AG09319 (cell line): Measurements from ENCODE around the gene SLC30A4.

Experiments used
- DNase-seq: peaks from one replicate; pipeline ENCODE4 v3.0.0-alpha.2; 2010; ENCODE audit warnings: low read depth; ENCODE audit errors: extremely low read depth
- CTCF ChIP-seq: IDR thresholded peaks from 2 replicates; pipeline ENCODE4 v1.5.1; 2011; ENCODE audit warnings: low read depth, mild to moderate bottlenecking, inconsistent platforms, low read length, moderate library complexity

The SLC30A4 gene

GRCh38 chr15:45499426-45499825 is 23.1 kb downstream of the SLC30A4 start:
- no peak for DNase-seq
- no peak for TF ChIP-seq CTCF

GRCh38 chr15:45498701-45499100 is 23.9 kb downstream of the SLC30A4 start:
- TF ChIP-seq CTCF: no peak
- DNase-seq: no peak

DNA sequence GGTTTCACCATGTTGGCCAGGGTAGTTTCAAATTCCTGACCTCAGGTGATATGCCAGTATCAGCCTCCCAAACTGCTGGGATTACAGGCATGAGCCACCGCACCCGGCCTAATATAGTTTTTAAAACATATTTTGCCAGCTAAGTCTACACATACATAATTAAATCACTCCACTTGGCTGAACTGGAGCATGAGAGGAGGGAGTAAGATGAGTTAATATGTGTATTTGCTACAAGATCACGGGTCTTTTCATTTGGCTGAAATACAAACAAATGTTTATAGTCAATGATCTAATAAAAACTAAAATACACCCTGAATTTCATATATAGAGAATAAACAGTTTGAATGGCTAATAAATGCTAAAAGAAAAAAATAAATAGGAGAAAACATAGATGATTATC is 25.3 kb downstream of the SLC30A4 start:
- no peak for DNase-seq
- no peak for TF ChIP-seq CTCF

GRCh38 chr15:45496658-45497057 is 25.9 kb downstream of the SLC30A4 start:
- no peak for TF ChIP-seq CTCF
- no peak for DNase-seq

DNA sequence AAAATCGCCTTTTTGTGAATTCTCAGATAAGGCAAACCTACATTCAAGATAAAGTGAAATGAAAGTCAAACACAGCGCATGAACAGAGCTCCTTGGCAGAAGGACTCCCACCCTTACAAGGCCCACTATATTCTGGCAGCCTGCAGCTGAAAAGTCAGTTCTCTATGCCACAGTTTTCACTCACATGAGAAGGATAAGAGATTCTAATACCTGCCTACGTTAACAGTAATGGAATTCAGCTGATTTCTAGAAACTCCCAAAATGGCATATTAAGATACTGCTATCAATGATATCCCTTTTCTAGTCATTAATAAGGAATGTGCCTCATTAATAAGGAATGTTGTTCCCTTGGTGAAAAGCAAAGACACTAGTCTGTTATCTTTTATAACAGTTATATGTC is 27.0 kb downstream of the SLC30A4 start:
- no peak for DNase-seq

DNA sequence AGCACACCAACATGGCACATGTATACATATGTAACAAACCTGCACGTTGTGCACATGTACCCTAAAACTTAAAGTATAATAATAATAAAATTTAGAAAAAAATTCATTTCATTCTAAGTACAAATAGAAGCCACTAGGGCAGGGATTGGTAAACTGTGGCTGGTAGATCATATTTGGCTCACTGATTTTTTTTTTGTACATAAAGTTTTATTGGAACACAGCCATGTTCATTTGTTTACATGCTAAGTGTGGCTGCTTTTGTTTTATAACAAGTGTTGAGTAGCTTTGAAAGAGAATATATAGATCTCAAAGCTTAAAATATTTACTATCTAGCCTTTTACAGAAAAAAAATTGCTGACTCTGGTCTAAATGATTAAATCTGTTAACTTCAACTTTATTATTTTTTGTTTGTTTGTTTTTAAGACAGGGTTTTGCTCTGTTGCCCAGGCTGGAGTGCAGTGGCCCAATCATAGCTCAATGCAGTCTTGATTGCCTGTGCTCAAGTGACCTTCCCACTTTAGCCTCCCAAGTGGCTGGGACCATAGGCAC is 32.8 kb downstream of the SLC30A4 start:
- TF ChIP-seq CTCF: no peak

More for the DNA sequence above, 27.0 kb downstream of the SLC30A4 start:
- no peak for TF ChIP-seq CTCF

DNA sequence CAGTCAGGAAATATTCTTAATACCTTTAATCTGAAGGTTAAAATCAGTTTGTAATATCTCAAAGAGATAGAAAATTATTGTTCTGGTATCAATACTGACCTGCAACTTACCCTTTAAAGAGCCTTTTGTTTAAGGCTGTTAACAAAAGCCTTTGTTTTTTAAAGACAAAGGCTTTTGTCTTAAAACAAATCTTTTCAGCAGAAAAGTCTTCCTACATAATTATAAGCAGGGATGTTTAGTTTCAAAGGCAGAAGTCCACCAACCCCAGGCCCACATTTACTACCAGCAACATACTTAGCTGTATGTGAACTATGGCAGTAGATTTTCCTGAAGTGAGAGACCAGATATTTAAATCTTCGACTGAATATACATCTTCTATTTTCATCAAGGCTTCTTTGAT is 36.2 kb downstream of the SLC30A4 start:
- no peak for TF ChIP-seq CTCF
- DNase-seq: no peak

More for the DNA sequence above, 32.8 kb downstream of the SLC30A4 start:
- no peak for DNase-seq
